Measurements from ENCODE around the gene CDK19.

CDK19 gene

GRCh38 chr6:110649704-110650103 is 165.6 kb downstream of the CDK19 start:
- ATAC-seq: no peak
- TF ChIP-seq SNAI2 (CRISPR knock-in tag; IDR thresholded peaks at IDR 0.05) (no peak), TSHZ2 (CRISPR knock-in tag; IDR thresholded peaks at IDR 0.05) (no peak), BACH2 (CRISPR knock-in tag; IDR thresholded peaks at IDR 0.05; ENCODE audit: borderline replicate concordance) (no peak), ZC3H10 (CRISPR knock-in tag; IDR thresholded peaks at IDR 0.05) (no peak)

- ATAC-seq: no peak
- TF ChIP-seq TCF4 (CRISPR knock-in tag; IDR thresholded peaks at IDR 0.05; ENCODE audit: borderline replicate concordance): no peak
- TF ChIP-seq GLIS3 (CRISPR knock-in tag; IDR thresholded peaks at IDR 0.05): no peak
- no peak for TF ChIP-seq OSR1 (CRISPR knock-in tag; IDR thresholded peaks at IDR 0.05)
- no peak for TF ChIP-seq ARNTL (CRISPR knock-in tag; IDR thresholded peaks at IDR 0.05; ENCODE audit: borderline replicate concordance, low read depth)
- no peak for TF ChIP-seq RARB (CRISPR knock-in tag; IDR thresholded peaks at IDR 0.05)
- no peak for TF ChIP-seq CSDC2 (CRISPR knock-in tag; IDR thresholded peaks at IDR 0.05)
- TF ChIP-seq ZFP3 (CRISPR knock-in tag; IDR thresholded peaks at IDR 0.05): no peak
- TF ChIP-seq TSHZ2 (CRISPR knock-in tag; IDR thresholded peaks at IDR 0.05): no peak
- TF ChIP-seq BACH2 (CRISPR knock-in tag; IDR thresholded peaks at IDR 0.05; ENCODE audit: borderline replicate concordance): no peak
- no peak for TF ChIP-seq ZFP30 (CRISPR knock-in tag; IDR thresholded peaks at IDR 0.05)
- no peak for TF ChIP-seq SNAI2 (CRISPR knock-in tag; IDR thresholded peaks at IDR 0.05)
- TF ChIP-seq ZNF565 (CRISPR knock-in tag; conservative IDR thresholded peaks at IDR 0.05; ENCODE audit: low read depth): no peak
- no peak for TF ChIP-seq TOX (CRISPR knock-in tag; IDR thresholded peaks at IDR 0.05; ENCODE audit: borderline replicate concordance)
- TF ChIP-seq ISL1 (CRISPR knock-in tag; IDR thresholded peaks at IDR 0.05): no peak
These were observed 168.0 kb downstream of the CDK19 start for GRCh38 chr6:110646951-110647910.

- TF ChIP-seq BACH2 (CRISPR knock-in tag; IDR thresholded peaks at IDR 0.05; ENCODE audit: borderline replicate concordance) (no peak), RARB (CRISPR knock-in tag; IDR thresholded peaks at IDR 0.05) (no peak), PPARA (CRISPR knock-in tag; IDR thresholded peaks at IDR 0.05; ENCODE audit: borderline replicate concordance) (no peak), ARNTL (CRISPR knock-in tag; IDR thresholded peaks at IDR 0.05; ENCODE audit: borderline replicate concordance, low read depth) (no peak), ZNF70 (CRISPR knock-in tag; IDR thresholded peaks at IDR 0.05) (no peak), TSHZ2 (CRISPR knock-in tag; IDR thresholded peaks at IDR 0.05) (no peak), ZFP3 (CRISPR knock-in tag; IDR thresholded peaks at IDR 0.05) (no peak), CSRNP3 (CRISPR knock-in tag; IDR thresholded peaks at IDR 0.05) (no peak), ESRRG (CRISPR knock-in tag; IDR thresholded peaks at IDR 0.05) (no peak), ISL1 (CRISPR knock-in tag; IDR thresholded peaks at IDR 0.05) (no peak), ZNF8 (CRISPR knock-in tag; IDR thresholded peaks at IDR 0.05) (no peak), CREB5 (CRISPR knock-in tag; IDR thresholded peaks at IDR 0.05; ENCODE audit: low read depth) (no peak), ZC3H10 (CRISPR knock-in tag; IDR thresholded peaks at IDR 0.05) (no peak), ZFP30 (CRISPR knock-in tag; IDR thresholded peaks at IDR 0.05) (no peak), GLIS3 (CRISPR knock-in tag; IDR thresholded peaks at IDR 0.05) (no peak), PATZ1 (CRISPR knock-in tag; IDR thresholded peaks at IDR 0.05; ENCODE audit: borderline replicate concordance) (no peak), TCF4 (CRISPR knock-in tag; IDR thresholded peaks at IDR 0.05; ENCODE audit: borderline replicate concordance) (no peak), ZNF565 (CRISPR knock-in tag; conservative IDR thresholded peaks at IDR 0.05; ENCODE audit: low read depth) (no peak), TOX (CRISPR knock-in tag; IDR thresholded peaks at IDR 0.05; ENCODE audit: borderline replicate concordance) (no peak), SNAI2 (CRISPR knock-in tag; IDR thresholded peaks at IDR 0.05) (no peak)
- no peak for ATAC-seq
These were observed 168.9 kb downstream of the CDK19 start for GRCh38 chr6:110646419-110646698.
